ENCODE measurements around the gene KIF26A. TPM values are rescaled to one million over a fixed set of nuclear protein-coding genes. Genes with fewer than 3 reads are reported as not detected.

Gene KIF26A
- total RNA-seq, 1 donor from 2014 or later, result not detected

DNA sequence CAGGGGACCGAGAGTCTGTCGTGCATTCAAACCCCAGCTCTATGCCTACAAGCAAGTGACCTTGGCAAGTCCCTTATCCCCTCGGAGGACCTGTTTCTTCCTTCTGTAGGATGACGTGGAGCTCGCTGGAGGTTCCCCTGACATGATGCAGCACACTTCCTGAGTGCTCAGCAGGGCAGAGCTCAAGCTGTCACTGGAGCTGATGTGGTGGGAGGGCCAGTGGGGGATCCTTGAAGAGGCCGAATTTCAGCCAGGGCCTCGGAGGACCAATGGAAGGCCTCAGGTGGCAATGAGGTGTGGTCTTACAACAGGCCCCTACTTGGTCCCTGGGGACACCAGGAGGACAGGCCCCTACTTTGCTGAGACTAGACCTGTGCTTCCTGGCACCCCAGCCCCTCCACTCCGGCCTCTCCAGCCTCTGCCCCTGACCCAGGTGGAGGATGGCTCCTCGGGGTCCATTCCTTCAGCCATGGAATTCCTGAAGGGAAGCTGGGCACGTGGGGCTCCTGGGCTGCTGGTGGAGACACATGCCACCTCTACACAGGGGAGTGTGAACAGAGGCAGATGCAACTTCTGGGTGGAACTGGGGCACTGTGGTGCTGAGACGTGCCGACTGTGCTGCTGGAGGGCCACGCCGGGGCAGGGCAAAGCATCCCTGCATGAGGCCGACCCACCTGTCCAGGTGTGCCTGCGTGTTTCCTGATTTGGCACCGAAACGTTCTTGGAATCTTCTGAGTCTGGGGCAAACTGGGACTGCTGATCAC is 18.7 kb upstream of the KIF26A start:
- TF ChIP-seq, protein P1, sequence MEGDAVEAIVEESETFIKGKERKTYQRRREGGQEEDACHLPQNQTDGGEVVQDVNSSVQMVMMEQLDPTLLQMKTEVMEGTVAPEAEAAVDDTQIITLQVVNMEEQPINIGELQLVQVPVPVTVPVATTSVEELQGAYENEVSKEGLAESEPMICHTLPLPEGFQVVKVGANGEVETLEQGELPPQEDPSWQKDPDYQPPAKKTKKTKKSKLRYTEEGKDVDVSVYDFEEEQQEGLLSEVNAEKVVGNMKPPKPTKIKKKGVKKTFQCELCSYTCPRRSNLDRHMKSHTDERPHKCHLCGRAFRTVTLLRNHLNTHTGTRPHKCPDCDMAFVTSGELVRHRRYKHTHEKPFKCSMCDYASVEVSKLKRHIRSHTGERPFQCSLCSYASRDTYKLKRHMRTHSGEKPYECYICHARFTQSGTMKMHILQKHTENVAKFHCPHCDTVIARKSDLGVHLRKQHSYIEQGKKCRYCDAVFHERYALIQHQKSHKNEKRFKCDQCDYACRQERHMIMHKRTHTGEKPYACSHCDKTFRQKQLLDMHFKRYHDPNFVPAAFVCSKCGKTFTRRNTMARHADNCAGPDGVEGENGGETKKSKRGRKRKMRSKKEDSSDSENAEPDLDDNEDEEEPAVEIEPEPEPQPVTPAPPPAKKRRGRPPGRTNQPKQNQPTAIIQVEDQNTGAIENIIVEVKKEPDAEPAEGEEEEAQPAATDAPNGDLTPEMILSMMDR (IDR thresholded peaks at IDR 0.05), result no peak
- H3K9me3 Mint-ChIP-seq, result peaks cover 6% of the 10 kb centered on the region
- no peak overlapping the region for H3K27ac Mint-ChIP-seq
- intact Hi-C loops (cut with micrococcal nuclease), result no loop called here
- DNase-seq, result no peak
- peaks cover 35% of the 10 kb centered on the region for H3K27me3 Mint-ChIP-seq
- ChIA-PET CTCF (no interaction called here), POLR2A (no interaction called here)
- ATAC-seq (ENCODE audit: low read depth), result no peak
- H3K36me3 Mint-ChIP-seq (ENCODE audit: low read depth), result peaks cover 1% of the 10 kb centered on the region
- H3K4me1 Mint-ChIP-seq, result peaks cover 7% of the 10 kb centered on the region
- H3K4me3 Mint-ChIP-seq, result no peak overlapping the region

DNA sequence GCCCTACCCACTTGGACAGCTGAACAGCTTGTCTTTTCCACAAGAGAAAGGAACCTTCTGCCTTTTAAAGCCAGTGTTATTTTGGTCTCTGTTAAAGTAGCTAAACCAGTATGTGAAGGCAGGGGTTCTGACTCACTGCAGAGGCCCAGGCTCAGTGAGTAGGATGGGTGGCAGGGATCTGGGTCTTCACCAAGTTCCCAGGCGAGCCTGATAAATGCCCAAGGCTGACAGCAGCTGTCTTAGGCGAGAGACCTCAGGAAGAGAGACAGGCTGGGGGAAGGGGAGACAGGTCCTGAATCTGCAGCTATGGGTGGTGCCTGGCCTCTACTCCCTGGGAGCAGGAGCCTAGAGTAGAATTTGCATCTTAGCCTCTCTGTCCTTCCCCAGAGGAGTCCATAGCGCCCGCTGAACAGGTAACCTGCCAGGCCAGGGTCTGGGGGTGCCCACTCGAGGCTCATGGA is 18.1 kb upstream of the KIF26A start:
- DNase-seq, result no peak
- H3K27ac Mint-ChIP-seq, result no peak overlapping the region
- peaks cover 31% of the 10 kb centered on the region for H3K27me3 Mint-ChIP-seq
- intact Hi-C loops (cut with micrococcal nuclease), result no loop called here
- POLR2A ChIA-PET, result no interaction called here
- peaks cover 7% of the 10 kb centered on the region for H3K4me1 Mint-ChIP-seq
- no peak for ATAC-seq (ENCODE audit: low read depth)
- peaks cover 11% of the 10 kb centered on the region for H3K9me3 Mint-ChIP-seq
- no peak overlapping the region for H3K4me3 Mint-ChIP-seq
- TF ChIP-seq, protein P1 (IDR thresholded peaks at IDR 0.05), result no peak
- peaks cover 1% of the 10 kb centered on the region for H3K36me3 Mint-ChIP-seq (ENCODE audit: low read depth)
- CTCF ChIA-PET, result no interaction called here

DNA sequence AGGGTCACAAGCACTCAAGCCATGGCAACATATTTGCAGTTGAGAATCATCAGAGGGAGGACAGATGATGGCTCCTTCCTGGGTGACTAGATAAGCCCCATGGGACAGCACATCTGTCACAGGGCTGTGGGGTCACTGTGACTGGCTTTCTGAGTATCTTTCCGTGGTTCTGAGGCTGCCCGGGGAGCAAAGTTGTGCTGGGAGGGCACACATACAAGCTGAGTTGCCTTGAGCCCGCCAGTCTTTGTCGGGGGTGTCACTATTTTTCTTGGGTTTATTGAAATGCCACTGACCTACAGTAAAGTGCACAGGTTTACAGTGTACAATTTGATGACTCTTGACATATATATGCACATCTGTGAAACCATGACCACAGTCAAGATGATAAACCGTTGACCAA is 17.2 kb upstream of the KIF26A start:
- peaks cover 24% of the 10 kb centered on the region for H3K27me3 Mint-ChIP-seq
- peaks cover 11% of the 10 kb centered on the region for H3K9me3 Mint-ChIP-seq
- intact Hi-C loops (cut with micrococcal nuclease), result no loop called here
- H3K27ac Mint-ChIP-seq, result no peak overlapping the region
- TF ChIP-seq, protein P1 (IDR thresholded peaks at IDR 0.05), result no peak
- ChIA-PET CTCF (no interaction called here), POLR2A (no interaction called here)
- ATAC-seq (ENCODE audit: low read depth) (no peak), DNase-seq (no peak)
- no peak overlapping the region for H3K4me3 Mint-ChIP-seq
- H3K36me3 Mint-ChIP-seq (ENCODE audit: low read depth), result peaks cover 1% of the 10 kb centered on the region
- peaks cover 4% of the 10 kb centered on the region for H3K4me1 Mint-ChIP-seq

DNA sequence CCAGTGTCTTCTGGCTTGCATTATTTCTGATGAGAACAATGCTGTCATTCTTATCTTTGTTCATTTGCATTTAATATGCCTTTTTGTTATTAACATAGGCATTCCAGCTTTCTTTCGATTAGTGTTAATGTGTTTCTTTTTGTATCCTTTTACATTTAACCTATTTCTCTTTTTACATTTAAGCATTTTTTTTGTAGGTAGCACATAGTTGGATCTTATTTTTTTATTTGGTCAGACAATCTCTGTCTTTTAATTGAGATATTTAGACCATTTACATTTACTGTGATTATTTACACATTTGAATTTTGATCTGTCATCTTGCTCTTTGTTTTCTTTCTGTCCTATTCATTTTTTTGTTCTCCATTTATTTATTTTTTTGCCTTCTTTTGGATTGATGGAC is 14.5 kb upstream of the KIF26A start:
- Mint-ChIP-seq H3K27me3 (peaks cover 13% of the 10 kb centered on the region), H3K4me3 (no peak overlapping the region), H3K4me1 (no peaks in the 10 kb centered on the region), H3K36me3 (ENCODE audit: low read depth) (peaks cover 1% of the 10 kb centered on the region), H3K9me3 (peaks cover 19% of the 10 kb centered on the region), H3K27ac (no peak overlapping the region)
- CTCF ChIA-PET, result no interaction called here
- TF ChIP-seq, protein P1 (IDR thresholded peaks at IDR 0.05), result no peak
- ATAC-seq (ENCODE audit: low read depth) (no peak), DNase-seq (no peak)
- intact Hi-C loops (cut with micrococcal nuclease), result no loop called here
- POLR2A ChIA-PET, result no interaction called here

DNA sequence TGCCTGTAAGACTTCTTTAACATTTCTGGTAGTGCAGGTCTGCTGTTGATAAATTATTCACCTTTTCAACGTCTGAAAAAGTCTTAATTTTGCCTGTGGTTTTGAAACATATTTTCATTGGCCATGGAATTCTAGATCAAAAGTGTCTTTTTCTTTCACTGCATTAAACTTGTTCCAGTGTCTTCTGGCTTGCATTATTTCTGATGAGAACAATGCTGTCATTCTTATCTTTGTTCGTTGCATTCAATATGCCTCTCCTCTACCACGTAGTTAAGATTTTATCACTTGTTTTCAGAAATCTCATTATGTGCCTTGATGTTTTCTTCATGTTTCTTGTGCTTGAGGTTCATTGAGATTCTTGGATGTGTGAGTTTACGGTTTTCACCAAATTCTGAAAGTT is 13.4 kb upstream of the KIF26A start:
- intact Hi-C loops (cut with micrococcal nuclease), result no loop called here
- DNase-seq, result no peak
- ChIA-PET POLR2A (no interaction called here), CTCF (no interaction called here)
- TF ChIP-seq, protein P1 (IDR thresholded peaks at IDR 0.05), result no peak
- Mint-ChIP-seq H3K27me3 (peaks cover 13% of the 10 kb centered on the region), H3K36me3 (ENCODE audit: low read depth) (peaks cover 3% of the 10 kb centered on the region), H3K4me3 (no peak overlapping the region), H3K27ac (no peak overlapping the region), H3K4me1 (no peaks in the 10 kb centered on the region), H3K9me3 (peaks cover 26% of the 10 kb centered on the region)
- ATAC-seq (ENCODE audit: low read depth), result no peak

Measured in activated B cell treated with CpG ODN at 0.5 μM for 24 hours (primary cell).